Measurements from ENCODE around the gene GPR37.

GPR37 gene

GRCh38 chr7:124724079-124724478 lies 41.5 kb downstream of the GPR37 start:
- no peak for DNase-seq
- no peaks in the 10 kb centered on the region for H3K27me3 Mint-ChIP-seq
- ATAC-seq, result no peak
- H3K4me1 Mint-ChIP-seq, result no peaks in the 10 kb centered on the region
- H3K36me3 Mint-ChIP-seq (ENCODE audit: low read depth), result no peaks in the 10 kb centered on the region
- no peak overlapping the region for H3K27ac Mint-ChIP-seq
- no peak overlapping the region for H3K4me3 Mint-ChIP-seq
- no peaks in the 10 kb centered on the region for H3K9me3 Mint-ChIP-seq

GRCh38 chr7:124723012-124723411 lies 42.6 kb downstream of the GPR37 start:
- H3K4me3 Mint-ChIP-seq, result no peak overlapping the region
- H3K36me3 Mint-ChIP-seq (ENCODE audit: low read depth), result no peaks in the 10 kb centered on the region
- ATAC-seq (no peak), DNase-seq (no peak)
- no peaks in the 10 kb centered on the region for H3K4me1 Mint-ChIP-seq
- H3K27me3 Mint-ChIP-seq, result no peaks in the 10 kb centered on the region
- no peak overlapping the region for H3K27ac Mint-ChIP-seq
- no peaks in the 10 kb centered on the region for H3K9me3 Mint-ChIP-seq

GRCh38 chr7:124722292-124722691 lies 43.3 kb downstream of the GPR37 start:
- no peak overlapping the region for H3K27ac Mint-ChIP-seq
- no peak overlapping the region for H3K4me3 Mint-ChIP-seq
- no peaks in the 10 kb centered on the region for H3K4me1 Mint-ChIP-seq
- ATAC-seq (no peak), DNase-seq (no peak)
- no peaks in the 10 kb centered on the region for H3K36me3 Mint-ChIP-seq (ENCODE audit: low read depth)
- H3K9me3 Mint-ChIP-seq, result no peaks in the 10 kb centered on the region
- H3K27me3 Mint-ChIP-seq, result no peaks in the 10 kb centered on the region

GRCh38 chr7:124720195-124720594 lies 45.4 kb downstream of the GPR37 start:
- Mint-ChIP-seq H3K27ac (no peak overlapping the region), H3K36me3 (ENCODE audit: low read depth) (no peaks in the 10 kb centered on the region), H3K4me3 (no peak overlapping the region), H3K9me3 (peaks cover 8% of the 10 kb centered on the region), H3K4me1 (no peaks in the 10 kb centered on the region), H3K27me3 (no peaks in the 10 kb centered on the region)
- no peak for DNase-seq
- no peak for ATAC-seq

- no peaks in the 10 kb centered on the region for H3K27me3 Mint-ChIP-seq
- H3K4me1 Mint-ChIP-seq, result no peaks in the 10 kb centered on the region
- peaks cover 8% of the 10 kb centered on the region for H3K9me3 Mint-ChIP-seq
- no peaks in the 10 kb centered on the region for H3K36me3 Mint-ChIP-seq (ENCODE audit: low read depth)
- DNase-seq (no peak), ATAC-seq (no peak)
- H3K27ac Mint-ChIP-seq, result no peak overlapping the region
- H3K4me3 Mint-ChIP-seq, result no peak overlapping the region
Observed at GRCh38 chr7:124718032-124718766, 47.4 kb downstream of the GPR37 start.

- no peak overlapping the region for H3K4me3 Mint-ChIP-seq
- peaks cover 8% of the 10 kb centered on the region for H3K9me3 Mint-ChIP-seq
- DNase-seq (no peak), ATAC-seq (no peak)
- no peaks in the 10 kb centered on the region for H3K4me1 Mint-ChIP-seq
- no peaks in the 10 kb centered on the region for H3K36me3 Mint-ChIP-seq (ENCODE audit: low read depth)
- H3K27me3 Mint-ChIP-seq, result no peaks in the 10 kb centered on the region
- no peak overlapping the region for H3K27ac Mint-ChIP-seq
Observed at GRCh38 chr7:124716894-124717293, 48.7 kb downstream of the GPR37 start.

- Mint-ChIP-seq H3K27ac (no peak overlapping the region), H3K36me3 (ENCODE audit: low read depth) (no peaks in the 10 kb centered on the region), H3K9me3 (peaks cover 19% of the 10 kb centered on the region), H3K4me3 (no peak overlapping the region), H3K27me3 (no peaks in the 10 kb centered on the region), H3K4me1 (no peaks in the 10 kb centered on the region)
- ATAC-seq (no peak), DNase-seq (no peak)
Observed at GRCh38 chr7:124713086-124713485, 52.5 kb downstream of the GPR37 start.

- H3K4me3 Mint-ChIP-seq, result no peak overlapping the region
- ATAC-seq (no peak), DNase-seq (no peak)
- no peaks in the 10 kb centered on the region for H3K27me3 Mint-ChIP-seq
- peaks cover 27% of the 10 kb centered on the region for H3K9me3 Mint-ChIP-seq
- no peaks in the 10 kb centered on the region for H3K4me1 Mint-ChIP-seq
- no peaks in the 10 kb centered on the region for H3K36me3 Mint-ChIP-seq (ENCODE audit: low read depth)
- no peak overlapping the region for H3K27ac Mint-ChIP-seq
Observed at GRCh38 chr7:124712017-124712416, 53.6 kb downstream of the GPR37 start.

- DNase-seq, result no peak
- Mint-ChIP-seq H3K4me3 (no peak overlapping the region), H3K36me3 (ENCODE audit: low read depth) (no peaks in the 10 kb centered on the region), H3K4me1 (no peaks in the 10 kb centered on the region), H3K9me3 (peaks cover 7% of the 10 kb centered on the region), H3K27me3 (no peaks in the 10 kb centered on the region), H3K27ac (no peak overlapping the region)
- ATAC-seq, result no peak
Observed at GRCh38 chr7:124702385-124702784, 63.2 kb downstream of the GPR37 start.

- Mint-ChIP-seq H3K27me3 (no peaks in the 10 kb centered on the region), H3K4me3 (no peak overlapping the region), H3K9me3 (peaks cover 4% of the 10 kb centered on the region), H3K4me1 (no peaks in the 10 kb centered on the region), H3K36me3 (ENCODE audit: low read depth) (no peaks in the 10 kb centered on the region), H3K27ac (no peak overlapping the region)
- DNase-seq, result no peak
- ATAC-seq, result no peak
Observed at GRCh38 chr7:124701955-124702354, 63.6 kb downstream of the GPR37 start.

GRCh38 chr7:124700655-124701054 lies 64.9 kb downstream of the GPR37 start:
- Mint-ChIP-seq H3K4me3 (no peak overlapping the region), H3K9me3 (peaks cover 4% of the 10 kb centered on the region), H3K36me3 (ENCODE audit: low read depth) (no peaks in the 10 kb centered on the region), H3K27ac (no peak overlapping the region), H3K4me1 (no peaks in the 10 kb centered on the region), H3K27me3 (no peaks in the 10 kb centered on the region)
- ATAC-seq (no peak), DNase-seq (no peak)

GRCh38 chr7:124698964-124699363 lies 66.6 kb downstream of the GPR37 start:
- Mint-ChIP-seq H3K4me3 (no peak overlapping the region), H3K9me3 (peaks cover 2% of the 10 kb centered on the region), H3K27me3 (no peaks in the 10 kb centered on the region), H3K27ac (no peak overlapping the region), H3K36me3 (ENCODE audit: low read depth) (no peaks in the 10 kb centered on the region), H3K4me1 (no peaks in the 10 kb centered on the region)
- ATAC-seq (no peak), DNase-seq (no peak)

GRCh38 chr7:124697746-124698145 lies 67.8 kb downstream of the GPR37 start:
- no peak for ATAC-seq
- Mint-ChIP-seq H3K27me3 (no peaks in the 10 kb centered on the region), H3K27ac (no peak overlapping the region), H3K36me3 (ENCODE audit: low read depth) (no peaks in the 10 kb centered on the region), H3K4me3 (no peak overlapping the region), H3K9me3 (no peaks in the 10 kb centered on the region), H3K4me1 (no peaks in the 10 kb centered on the region)
- DNase-seq, result no peak
